IPS DF 6.9 (cell line): ENCODE data around the gene TFIP11.
"Not testable (repeated sequence)": the region's sequence is repeated elsewhere in the genome, so short reads cannot be mapped to it uniquely, and the experiment has no call there.

ENCODE experiments used
- DNase-seq: peaks from one replicate; pipeline ENCODE4 v3.0.0-alpha.2; 2013; ENCODE audit warnings: low read depth, low spot score
- H3K27ac ChIP-seq: one replicate; pipeline ENCODE4 v1.5.1; 2013; ENCODE audit warnings: low read length, control low read depth
- H3K27me3 ChIP-seq: 2 replicates; pipeline ENCODE4 v1.6.1; 2013; ENCODE audit warnings: mild to moderate bottlenecking, low read length; ENCODE audit not compliant: control insufficient read depth, insufficient read depth
- H3K36me3 ChIP-seq: 2 replicates; pipeline ENCODE4 v1.6.1; 2013; ENCODE audit warnings: low read length; ENCODE audit not compliant: control insufficient read depth, insufficient read depth
- H3K4me1 ChIP-seq: 2 replicates; pipeline ENCODE4 v1.6.1; 2013; ENCODE audit warnings: low read length; ENCODE audit not compliant: control insufficient read depth, insufficient read depth
- H3K4me3 ChIP-seq: 2 replicates; pipeline ENCODE4 v1.5.1; 2013; ENCODE audit warnings: mild to moderate bottlenecking, low read length
- H3K9me3 ChIP-seq: 2 replicates; pipeline ENCODE4 v1.6.1; 2013; ENCODE audit warnings: low read length, inconsistent platforms; ENCODE audit not compliant: control insufficient read depth, insufficient read depth
- WGBS: extraction: QIAGEN DNeasy Blood & Tissue Kit; methylation state at CpG from one replicate; pipeline ENCODE4 v1.1.7; 2013; ENCODE audit warnings: mixed read lengths, missing lambda C conversion rate; ENCODE audit not compliant: insufficient read length, insufficient coverage; 5-methylcytosine and 5-hydroxymethylcytosine counted together

The TFIP11 gene

DNA sequence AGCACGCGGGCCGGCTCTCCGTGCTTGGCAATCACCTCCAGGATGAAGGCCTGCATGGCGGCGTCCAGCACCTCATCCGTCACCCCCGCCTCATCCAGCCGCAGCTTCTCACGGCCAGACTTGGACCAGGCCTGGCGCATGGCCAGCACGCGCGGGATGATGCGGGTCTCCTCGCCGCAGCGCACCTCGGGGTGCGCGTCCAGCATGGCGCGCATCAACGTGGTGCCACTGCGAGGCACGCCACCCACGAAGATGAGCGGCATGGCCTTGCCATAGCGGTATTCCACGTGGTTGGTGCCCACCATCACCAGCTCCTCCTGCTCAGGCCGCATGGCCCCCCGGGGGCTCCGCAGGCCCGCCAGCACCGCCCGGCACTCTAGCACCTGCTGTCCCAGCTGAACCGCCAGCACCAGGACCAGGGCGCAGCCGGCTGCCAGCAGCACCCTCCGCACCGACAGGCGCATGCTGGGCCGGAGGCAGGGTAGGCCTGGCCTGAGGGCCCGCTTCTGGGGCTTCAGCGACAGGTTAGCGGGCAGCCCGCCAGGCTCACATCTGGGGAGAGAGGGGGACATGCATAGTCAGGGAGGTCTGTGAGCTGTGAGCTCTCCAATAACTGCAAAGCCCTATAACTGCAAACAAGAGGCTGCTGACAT lies 29.0 kb upstream of the TFIP11 start:
- no peaks in the 10 kb centered on the region; the same call in 1 of the 2 replicates for H3K4me1 ChIP-seq
- no peaks in the 10 kb centered on the region for H3K9me3 ChIP-seq
- no CpG with 5 or more reads among the region's 47 CpGs for WGBS
- DNase-seq = no peak
- H3K27me3 ChIP-seq = no peaks in the 10 kb centered on the region
- peaks cover 15% of the 10 kb centered on the region for H3K36me3 ChIP-seq
- no peak overlapping the region for H3K4me3 ChIP-seq
- H3K27ac ChIP-seq = no peak overlapping the region

DNA sequence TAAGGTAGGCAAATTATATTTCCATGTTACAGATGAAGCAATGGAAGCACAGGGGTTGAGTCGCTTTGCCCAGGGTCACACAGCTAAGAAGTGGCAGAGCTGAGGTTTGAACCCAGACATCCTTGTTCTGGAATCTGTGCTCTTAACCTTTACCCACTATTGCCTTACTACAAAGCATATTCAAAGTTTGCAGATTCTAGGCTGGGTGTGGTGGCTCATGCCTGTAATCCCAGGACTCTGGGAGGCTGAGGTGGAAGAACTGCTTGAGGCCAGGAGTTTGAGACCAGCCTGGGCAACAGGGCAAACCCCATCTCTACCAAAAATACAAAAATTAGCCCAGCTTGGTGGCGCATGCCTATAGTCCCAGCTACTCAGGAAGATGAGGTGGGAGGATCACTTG lies 27.8 kb upstream of the TFIP11 start:
- no peaks in the 10 kb centered on the region for H3K27me3 ChIP-seq
- H3K27ac ChIP-seq = no peak overlapping the region
- WGBS = no CpG with 5 or more reads among the region's 2 CpGs
- H3K4me3 ChIP-seq = no peak overlapping the region
- peaks cover 20% of the 10 kb centered on the region for H3K36me3 ChIP-seq
- no peak for DNase-seq
- H3K4me1 ChIP-seq = no peaks in the 10 kb centered on the region; the same call in 1 of the 2 replicates
- H3K9me3 ChIP-seq = no peaks in the 10 kb centered on the region

DNA sequence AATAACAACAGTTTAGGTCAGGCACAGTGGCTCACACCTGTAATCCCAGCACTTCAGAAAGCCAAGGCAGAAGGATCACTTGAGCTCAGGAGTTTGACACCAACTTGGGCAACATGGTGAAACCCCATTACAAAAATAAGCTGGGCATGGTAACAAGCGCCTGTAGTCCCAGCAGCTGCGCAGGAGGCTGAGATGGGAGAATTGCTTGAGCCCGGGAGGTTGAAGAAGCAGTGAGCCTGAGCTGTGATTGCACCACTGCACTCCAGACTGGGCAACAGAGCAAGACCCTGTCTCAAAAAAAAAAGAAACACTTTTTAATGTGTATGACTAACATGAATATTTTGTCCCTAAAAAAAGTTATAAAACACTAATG lies 24.5 kb upstream of the TFIP11 start:
- no CpG with 5 or more reads among the region's 3 CpGs for WGBS
- no peak overlapping the region for H3K4me3 ChIP-seq
- peaks cover 19% of the 10 kb centered on the region for H3K36me3 ChIP-seq
- H3K9me3 ChIP-seq = no peaks in the 10 kb centered on the region
- DNase-seq = no peak
- no peaks in the 10 kb centered on the region for H3K27me3 ChIP-seq
- H3K4me1 ChIP-seq = no peaks in the 10 kb centered on the region
- H3K27ac ChIP-seq = no peak overlapping the region

DNA sequence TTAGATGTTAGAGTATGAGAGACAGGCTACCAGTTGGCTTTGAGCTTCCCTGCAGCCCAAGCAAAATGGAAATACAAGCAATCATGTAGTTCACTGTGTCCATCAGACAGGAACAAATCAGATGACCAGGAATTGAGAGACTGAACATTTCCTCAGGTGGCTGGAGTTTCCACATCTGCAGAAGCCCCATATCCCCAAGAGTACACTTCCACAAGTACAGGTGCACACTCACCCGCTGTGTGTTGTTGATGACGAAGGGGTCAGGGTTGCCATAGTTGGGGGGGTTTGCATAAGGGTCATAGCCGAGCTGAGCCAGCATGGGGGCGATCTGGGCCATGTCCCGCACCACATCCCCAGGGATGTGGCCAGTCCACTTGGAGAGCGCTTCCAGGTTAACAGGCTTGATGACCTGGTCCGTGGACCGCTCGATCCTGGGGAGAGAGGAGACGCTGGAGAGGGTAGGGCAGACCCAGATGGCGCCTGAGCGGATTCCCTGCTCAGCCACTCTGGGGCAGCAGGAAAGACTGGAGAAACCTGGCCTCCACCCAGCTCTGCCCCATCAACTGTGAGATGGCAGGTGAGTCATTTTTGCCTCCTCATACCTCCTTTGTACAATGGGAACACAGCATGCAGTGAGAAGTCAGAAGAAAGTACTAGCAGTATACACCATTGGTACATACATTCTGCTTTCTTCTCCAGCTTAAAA lies 23.9 kb upstream of the TFIP11 start:
- H3K27me3 ChIP-seq = no peaks in the 10 kb centered on the region
- H3K4me3 ChIP-seq = no peak overlapping the region
- no CpG with 5 or more reads among the region's 12 CpGs for WGBS
- no peak for DNase-seq
- H3K36me3 ChIP-seq = peaks cover 21% of the 10 kb centered on the region
- H3K27ac ChIP-seq = no peak overlapping the region
- no peaks in the 10 kb centered on the region for H3K4me1 ChIP-seq
- H3K9me3 ChIP-seq = no peaks in the 10 kb centered on the region

DNA sequence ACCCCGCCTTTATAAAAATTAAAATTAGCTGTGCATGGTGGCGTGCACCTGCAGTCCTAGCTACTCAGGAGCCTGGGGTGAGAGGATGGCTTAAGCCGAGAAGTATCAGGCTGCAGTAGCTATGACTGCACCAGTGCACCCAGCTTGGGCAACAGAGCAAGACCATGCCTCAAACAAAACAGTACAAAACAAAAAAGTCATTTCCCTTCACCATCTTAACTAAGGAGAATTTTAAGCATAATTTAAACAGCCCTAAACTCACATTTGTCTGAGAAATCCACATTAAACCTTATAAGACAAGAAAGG lies 23.3 kb upstream of the TFIP11 start:
- no peak for DNase-seq
- WGBS = no CpG with 5 or more reads among the region's 3 CpGs
- no peaks in the 10 kb centered on the region for H3K4me1 ChIP-seq
- peaks cover 14% of the 10 kb centered on the region for H3K36me3 ChIP-seq
- H3K27me3 ChIP-seq = no peaks in the 10 kb centered on the region
- no peak overlapping the region for H3K27ac ChIP-seq
- H3K4me3 ChIP-seq = no peak overlapping the region
- H3K9me3 ChIP-seq = no peaks in the 10 kb centered on the region

DNA sequence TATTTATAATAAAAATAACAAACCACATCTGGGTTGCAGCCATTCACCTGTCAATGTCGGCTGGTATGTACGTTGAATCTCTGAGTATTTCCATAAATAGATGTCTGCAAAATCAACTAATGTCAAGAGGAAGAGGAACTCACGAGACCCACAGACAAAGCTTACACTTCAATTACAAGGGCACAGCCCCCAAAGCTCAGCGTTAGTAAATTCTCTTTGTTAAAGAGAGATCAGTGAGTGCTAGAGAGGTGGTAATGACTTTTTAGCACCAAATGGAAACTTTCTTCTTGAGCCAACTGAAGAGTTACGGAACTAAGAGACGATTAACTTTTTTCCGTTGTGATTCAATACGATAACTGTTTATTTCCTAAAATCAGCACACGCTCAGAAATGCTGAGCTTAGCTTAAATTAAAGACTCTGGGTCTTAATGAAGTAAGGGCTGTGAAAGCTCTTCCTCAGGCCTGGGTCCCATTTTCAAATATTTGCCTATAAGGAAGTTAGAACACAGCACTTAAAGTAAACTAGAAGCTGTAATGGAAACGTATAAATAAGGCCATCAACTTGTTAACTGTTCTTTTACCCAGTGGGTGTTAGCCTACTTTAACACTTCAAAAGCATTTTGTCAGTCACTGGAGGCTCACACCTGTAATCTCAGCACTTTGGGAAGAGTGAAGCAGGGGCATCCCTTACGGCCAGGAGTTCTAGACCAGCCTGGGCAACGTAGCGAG lies 22.8 kb upstream of the TFIP11 start:
- Histone ChIP-seq H3K27me3 (no peaks in the 10 kb centered on the region), H3K4me3 (no peak overlapping the region), H3K4me1 (no peaks in the 10 kb centered on the region), H3K27ac (no peak overlapping the region), H3K36me3 (peaks cover 11% of the 10 kb centered on the region; the same call in 1 of the 2 replicates), H3K9me3 (no peaks in the 10 kb centered on the region)
- DNase-seq = no peak
- no CpG with 5 or more reads among the region's 13 CpGs for WGBS

DNA sequence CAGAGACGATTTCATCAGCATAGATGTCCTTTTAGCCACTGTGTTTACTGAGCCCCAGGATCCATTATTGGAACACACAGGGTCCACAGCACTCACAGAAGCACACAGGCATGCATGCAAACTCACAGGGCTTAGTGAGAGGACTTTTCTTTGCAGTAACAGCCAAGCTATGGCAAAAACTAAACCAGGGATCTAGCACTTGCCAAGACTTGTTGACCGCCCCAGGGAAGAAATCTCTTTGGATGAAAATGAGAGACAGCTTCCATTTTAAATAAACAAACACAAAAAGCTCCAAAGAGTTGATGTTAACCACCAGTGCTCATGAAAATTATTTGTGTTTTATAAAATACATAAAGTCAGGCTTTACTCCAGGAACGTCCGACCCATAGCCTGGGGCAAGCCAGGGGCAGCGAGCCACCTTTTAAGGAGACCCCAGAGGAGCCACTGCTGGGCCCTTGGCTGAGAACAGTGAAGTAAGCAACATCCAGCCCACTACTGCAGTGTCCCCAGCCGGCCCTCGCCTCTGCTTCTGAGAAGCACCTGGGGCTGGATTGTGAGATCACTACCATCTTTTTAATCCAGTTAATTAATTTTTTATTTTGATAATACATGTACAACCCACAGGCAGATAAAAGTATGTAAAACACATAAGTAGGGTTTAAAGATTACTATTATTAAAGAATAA lies 22.0 kb upstream of the TFIP11 start:
- no peaks in the 10 kb centered on the region for H3K27me3 ChIP-seq
- no peak overlapping the region for H3K4me3 ChIP-seq
- H3K9me3 ChIP-seq = no peaks in the 10 kb centered on the region
- H3K36me3 ChIP-seq = peaks cover 11% of the 10 kb centered on the region; the same call in 1 of the 2 replicates
- no peak overlapping the region for H3K27ac ChIP-seq
- WGBS = no CpG with 5 or more reads among the region's 7 CpGs
- no peak for DNase-seq
- H3K4me1 ChIP-seq = no peaks in the 10 kb centered on the region

DNA sequence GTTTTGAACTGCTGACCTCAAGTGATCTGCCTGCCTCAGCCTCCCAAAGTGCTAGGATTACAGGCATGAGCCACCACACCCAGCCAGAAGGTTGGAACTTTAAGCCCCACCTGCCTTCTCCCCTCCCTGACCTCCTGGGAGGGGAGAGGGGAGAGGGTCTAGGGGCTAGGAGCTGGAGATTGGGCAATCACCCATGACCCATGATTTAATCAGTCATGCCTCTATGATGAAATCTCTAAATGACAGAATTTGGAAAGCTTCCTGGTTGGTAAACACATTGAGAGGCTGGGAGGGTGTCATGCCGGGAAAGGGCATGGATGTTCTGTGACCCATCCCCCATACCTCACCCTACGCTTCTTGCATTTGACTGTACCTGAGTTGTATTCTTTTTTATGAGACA lies 17.1 kb upstream of the TFIP11 start:
- Histone ChIP-seq H3K27ac (no peak overlapping the region), H3K4me3 (no peak overlapping the region), H3K9me3 (no peaks in the 10 kb centered on the region), H3K36me3 (peaks cover 10% of the 10 kb centered on the region; the same call in 1 of the 2 replicates), H3K4me1 (no peaks in the 10 kb centered on the region), H3K27me3 (no peaks in the 10 kb centered on the region)
- no peak for DNase-seq
- WGBS = no CpG with 5 or more reads among the region's 2 CpGs

DNA sequence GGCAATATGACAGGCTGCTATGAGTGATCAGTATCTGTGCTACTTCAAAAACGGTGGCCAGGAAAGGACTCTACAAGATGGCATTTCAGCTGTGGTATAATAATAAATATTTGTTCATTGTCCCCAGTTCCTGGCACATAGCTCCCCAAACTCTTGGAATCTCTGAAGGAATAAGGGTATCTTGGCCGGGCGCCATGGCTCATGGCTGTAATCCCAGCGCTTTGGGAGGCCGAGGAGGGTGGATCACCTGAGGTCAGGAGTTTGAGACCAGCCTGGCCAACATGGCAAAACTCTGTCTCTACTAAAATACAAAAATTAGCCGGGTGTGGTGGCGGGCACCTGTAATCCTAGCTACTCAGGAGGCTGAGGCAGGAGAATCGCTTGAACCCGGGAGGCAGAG lies 16.2 kb upstream of the TFIP11 start:
- H3K4me3 ChIP-seq, H3K27ac ChIP-seq, H3K4me1 ChIP-seq, DNase-seq, H3K9me3 ChIP-seq, H3K27me3 ChIP-seq: not testable (repeated sequence)
- peaks cover 12% of the 10 kb centered on the region; the same call in 1 of the 2 replicates for H3K36me3 ChIP-seq
- WGBS = no CpG with 5 or more reads among the region's 9 CpGs
